GM12892 (cell line): ENCODE data around the gene LRRC74B.
"Not testable (repeated sequence)": the region's sequence is repeated elsewhere in the genome, so short reads cannot be mapped to it uniquely, and the experiment has no call there.

Source experiments
- DNase-seq: peaks from one replicate; pipeline ENCODE4 v3.0.0; 2011; ENCODE audit not compliant: insufficient read length
- FAIRE-seq: peaks from 2 replicates; lab custom pipeline; 2011; peaks lifted over from hg19 to GRCh38; lab: Jason Lieb, UNC
- POLR2A ChIP-seq: IDR thresholded peaks from 2 replicates; pipeline ENCODE4 v1.6.1; 2011; ENCODE audit warnings: low read depth, low read length, control low read depth
- POLR2AphosphoS5 ChIP-seq: IDR thresholded peaks from 2 replicates; pipeline ENCODE4 v1.6.1; 2011; ENCODE audit warnings: low read depth, low read length, control low read depth
- TAF1 ChIP-seq: IDR thresholded peaks from 2 replicates; pipeline ENCODE4 v1.6.1; 2011; ENCODE audit warnings: low read depth, mild to moderate bottlenecking, control low read depth, low read length, borderline replicate concordance

LRRC74B gene

GRCh38 chr22:21029486-21030025 is 16.2 kb upstream of the LRRC74B start:
- FAIRE-seq (no peak), DNase-seq (no peak)
- TF ChIP-seq TAF1 (no peak), POLR2A (no peak), POLR2AphosphoS5 (no peak)

- FAIRE-seq: no peak
- DNase-seq: no peak
- no peak for TF ChIP-seq TAF1
- TF ChIP-seq POLR2AphosphoS5: no peak
- TF ChIP-seq POLR2A: no peak
These were observed 15.7 kb upstream of the LRRC74B start for GRCh38 chr22:21030032-21030431.

GRCh38 chr22:21030621-21031544 is 14.9 kb upstream of the LRRC74B start:
- TF ChIP-seq POLR2AphosphoS5 (no peak), TAF1 (no peak), POLR2A (no peak)
- FAIRE-seq (no peak), DNase-seq (no peak)

GRCh38 chr22:21031545-21032036 is 14.2 kb upstream of the LRRC74B start:
- DNase-seq (no peak), FAIRE-seq (no peak)
- no peak for TF ChIP-seq POLR2AphosphoS5
- no peak for TF ChIP-seq POLR2A
- no peak for TF ChIP-seq TAF1

GRCh38 chr22:21032037-21032867 is 13.5 kb upstream of the LRRC74B start, which contains the start of gene SLC7A4:
SLC7A4 (minus strand) TSS chr22:21032561; CDS start chr22:21031812, 749 bp downstream.
- DNase-seq (no peak), FAIRE-seq (no peak)
- no peak for TF ChIP-seq TAF1
- no peak for TF ChIP-seq POLR2A
- TF ChIP-seq POLR2AphosphoS5: no peak

DNA sequence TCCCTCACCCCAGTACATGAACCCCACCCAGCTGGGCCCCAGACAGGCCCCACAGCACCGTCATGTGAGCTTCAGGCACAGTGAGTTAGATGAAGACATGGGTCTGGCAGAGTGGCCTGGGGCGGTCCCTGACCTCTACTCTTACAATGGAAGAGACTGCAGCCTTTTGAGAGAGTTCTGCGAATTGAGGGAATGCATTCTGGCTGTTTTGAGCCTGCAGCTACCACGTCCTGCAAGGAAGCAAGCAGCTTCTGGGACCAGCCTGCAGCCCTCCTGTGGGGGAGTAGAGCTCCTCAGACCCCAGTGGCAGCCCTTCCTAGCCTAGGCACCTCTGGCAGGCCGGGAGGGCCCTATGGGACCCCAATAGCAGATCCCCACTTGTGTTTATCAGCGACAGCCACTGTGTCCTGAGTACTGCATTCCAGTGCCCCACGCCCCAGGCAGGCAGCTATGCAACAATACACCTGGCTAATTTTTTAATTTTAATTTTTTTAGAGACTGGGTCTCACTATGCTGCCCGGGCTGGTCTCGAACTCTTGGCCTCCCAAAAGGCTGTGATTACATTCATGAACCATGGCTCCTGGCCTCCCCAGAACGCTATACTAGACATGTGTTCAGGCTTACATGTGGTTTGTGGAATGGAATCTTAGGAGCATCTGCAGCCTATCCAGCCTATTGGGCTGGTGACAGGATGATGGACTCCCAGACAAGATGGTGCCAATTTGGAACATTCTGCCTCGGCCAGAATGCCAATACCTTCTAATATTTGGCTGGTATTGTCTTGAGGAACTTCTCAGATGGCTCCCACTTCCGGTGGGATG is 12.7 kb upstream of the LRRC74B start:
- FAIRE-seq (no peak), DNase-seq (no peak)
- TF ChIP-seq POLR2AphosphoS5 (no peak), POLR2A (no peak), TAF1 (no peak)

DNA sequence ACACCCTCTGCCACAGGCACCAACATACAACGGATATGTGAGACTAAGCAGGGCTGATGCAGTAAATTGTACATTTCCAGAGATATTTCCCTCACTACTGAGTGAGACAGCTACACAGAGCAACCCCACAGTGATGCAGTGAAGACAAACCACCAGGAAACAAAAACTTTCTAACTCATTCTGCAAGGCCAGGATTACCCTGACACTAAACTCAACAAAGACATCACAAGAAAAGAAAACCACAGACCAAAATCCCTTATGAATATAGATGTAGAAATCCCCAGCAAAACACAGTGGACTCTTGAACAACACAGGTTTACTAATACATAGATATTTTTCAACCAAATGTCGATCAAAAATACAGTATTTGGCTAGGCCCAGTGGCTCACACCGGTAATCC is 11.9 kb upstream of the LRRC74B start:
- TF ChIP-seq POLR2A (no peak), TAF1 (no peak), POLR2AphosphoS5 (no peak)
- DNase-seq (no peak), FAIRE-seq (no peak)

DNA sequence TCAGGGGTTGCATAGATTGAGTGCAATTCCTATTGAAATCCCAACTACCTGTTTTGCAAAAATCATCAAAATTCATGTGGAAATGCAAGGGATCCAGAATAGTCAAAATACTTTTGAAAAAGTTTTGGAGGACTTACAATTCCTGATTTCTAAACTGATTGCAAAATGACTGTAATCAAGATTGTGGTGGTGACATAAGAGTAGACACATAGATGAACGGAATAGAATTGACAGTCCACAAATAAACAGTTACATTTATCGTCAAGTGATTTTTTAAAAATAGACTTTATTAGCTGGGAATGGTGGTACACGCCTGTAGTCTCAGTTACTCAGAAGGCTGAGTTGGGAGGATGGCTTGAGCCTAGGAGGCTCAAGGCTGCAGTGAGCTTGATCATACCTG is 10.8 kb upstream of the LRRC74B start:
- TF ChIP-seq POLR2AphosphoS5: no peak
- TF ChIP-seq TAF1: no peak
- TF ChIP-seq POLR2A: no peak
- no peak for FAIRE-seq
- no peak for DNase-seq

DNA sequence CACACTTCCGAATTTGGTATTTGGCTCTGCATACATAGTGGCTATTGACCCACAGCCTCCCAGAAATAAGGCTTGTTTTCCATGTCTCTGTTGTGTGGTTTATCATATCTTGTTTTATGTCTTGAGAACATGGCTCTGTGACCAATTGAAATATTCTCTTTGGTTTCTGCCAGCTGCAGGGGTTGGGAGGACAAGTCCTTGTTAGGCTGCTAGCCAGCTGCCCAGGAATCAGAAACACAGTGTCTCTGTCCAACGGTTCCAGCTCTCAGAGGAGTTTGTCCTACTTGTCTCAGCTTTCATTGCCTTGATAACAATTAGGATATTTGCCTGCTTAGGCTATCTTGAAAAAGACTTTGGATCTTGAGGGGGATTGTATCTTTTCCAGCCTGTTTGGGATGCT is 7.3 kb upstream of the LRRC74B start:
- DNase-seq (no peak), FAIRE-seq (no peak)
- TF ChIP-seq TAF1 (no peak), POLR2A (no peak), POLR2AphosphoS5 (no peak)

DNA sequence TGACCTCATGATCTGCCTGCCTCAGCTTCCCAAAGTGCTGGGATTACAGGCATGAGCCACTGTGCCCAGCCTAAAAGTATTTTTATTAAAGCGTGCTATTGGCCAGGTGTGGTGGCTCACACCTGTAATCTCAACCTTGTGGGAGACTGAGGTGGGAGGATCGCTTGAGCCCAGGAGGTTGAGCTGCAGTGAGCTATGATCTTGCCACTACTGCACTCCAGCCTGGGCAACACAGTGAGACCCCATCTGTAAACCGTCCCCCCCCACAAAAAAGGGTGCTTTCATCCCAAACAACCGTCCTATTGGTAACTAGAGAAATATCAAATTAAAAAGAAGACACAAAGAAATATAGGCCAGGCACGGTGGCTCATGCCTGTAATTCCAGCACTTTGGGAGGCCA is 6.6 kb upstream of the LRRC74B start:
- not testable (repeated sequence) for DNase-seq, FAIRE-seq
